ENCODE data around the gene FBLN1. TPM values are rescaled to one million over a fixed set of nuclear protein-coding genes. Genes with fewer than 3 reads are reported as not detected.

FBLN1 gene
- total RNA-seq, 6 experiments from 2014 or later, result 199 to 346 (median 326) TPM

DNA sequence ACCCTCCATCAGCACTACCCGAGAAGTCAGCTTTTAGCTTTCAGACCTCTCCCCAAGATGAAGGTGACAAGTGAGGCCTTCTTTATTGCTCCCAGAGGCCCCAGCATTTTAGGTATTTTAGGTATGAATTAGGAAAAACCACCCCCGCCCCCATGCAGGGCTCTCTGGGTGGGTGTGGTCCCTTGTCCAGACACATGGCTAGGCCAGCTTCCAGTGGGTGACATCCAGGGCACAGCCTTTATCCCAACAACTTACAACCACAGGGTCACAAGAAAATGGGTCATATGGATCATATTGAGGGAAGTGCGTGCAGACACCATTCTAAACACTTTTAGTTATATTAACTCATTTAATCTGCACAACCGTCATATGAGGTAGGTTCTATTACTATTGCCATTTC, 47.1 kb upstream of the FBLN1 start:
- peak overlapping the region; percentile 24; the same call in 1 of the 2 replicates for H3K4me3 Mint-ChIP-seq
- H3K27ac Mint-ChIP-seq, result peak overlapping the region; percentile 83
- H3K36me3 Mint-ChIP-seq (ENCODE audit: low read depth), result no peaks in the 10 kb centered on the region
- DNase-seq, result no peak
- peaks cover 63% of the 10 kb centered on the region for H3K4me1 Mint-ChIP-seq (ENCODE audit: low read depth)
- TF ChIP-seq, protein P1, sequence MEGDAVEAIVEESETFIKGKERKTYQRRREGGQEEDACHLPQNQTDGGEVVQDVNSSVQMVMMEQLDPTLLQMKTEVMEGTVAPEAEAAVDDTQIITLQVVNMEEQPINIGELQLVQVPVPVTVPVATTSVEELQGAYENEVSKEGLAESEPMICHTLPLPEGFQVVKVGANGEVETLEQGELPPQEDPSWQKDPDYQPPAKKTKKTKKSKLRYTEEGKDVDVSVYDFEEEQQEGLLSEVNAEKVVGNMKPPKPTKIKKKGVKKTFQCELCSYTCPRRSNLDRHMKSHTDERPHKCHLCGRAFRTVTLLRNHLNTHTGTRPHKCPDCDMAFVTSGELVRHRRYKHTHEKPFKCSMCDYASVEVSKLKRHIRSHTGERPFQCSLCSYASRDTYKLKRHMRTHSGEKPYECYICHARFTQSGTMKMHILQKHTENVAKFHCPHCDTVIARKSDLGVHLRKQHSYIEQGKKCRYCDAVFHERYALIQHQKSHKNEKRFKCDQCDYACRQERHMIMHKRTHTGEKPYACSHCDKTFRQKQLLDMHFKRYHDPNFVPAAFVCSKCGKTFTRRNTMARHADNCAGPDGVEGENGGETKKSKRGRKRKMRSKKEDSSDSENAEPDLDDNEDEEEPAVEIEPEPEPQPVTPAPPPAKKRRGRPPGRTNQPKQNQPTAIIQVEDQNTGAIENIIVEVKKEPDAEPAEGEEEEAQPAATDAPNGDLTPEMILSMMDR (IDR thresholded peaks at IDR 0.05), result no peak
- no peaks in the 10 kb centered on the region for H3K27me3 Mint-ChIP-seq (ENCODE audit: insufficient read depth)
- no peaks in the 10 kb centered on the region for H3K9me3 Mint-ChIP-seq

DNA sequence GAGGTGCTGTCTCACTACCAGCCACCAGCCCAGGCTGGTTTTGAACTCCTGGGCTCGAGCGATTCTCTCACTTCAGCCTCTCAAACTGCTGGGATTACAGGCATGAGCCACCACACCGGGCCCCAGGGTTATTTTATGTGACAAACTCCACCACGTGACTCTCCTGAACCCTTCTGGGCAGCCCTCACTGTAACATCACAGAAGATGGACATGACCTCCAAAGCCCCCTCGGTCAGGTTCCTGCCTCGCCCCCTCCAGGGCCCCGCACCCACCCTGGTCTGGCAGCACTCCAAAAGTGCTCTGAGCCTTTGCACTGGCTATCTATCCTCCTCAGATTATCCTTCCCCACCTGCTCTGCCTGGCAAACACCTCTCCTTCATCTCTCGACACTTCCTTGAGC, 45.9 kb upstream of the FBLN1 start:
- H3K27me3 Mint-ChIP-seq (ENCODE audit: insufficient read depth), result no peaks in the 10 kb centered on the region
- no peak overlapping the region for H3K27ac Mint-ChIP-seq
- TF ChIP-seq, protein P1 (IDR thresholded peaks at IDR 0.05), result no peak
- H3K4me1 Mint-ChIP-seq (ENCODE audit: low read depth), result peaks cover 55% of the 10 kb centered on the region
- no peak overlapping the region for H3K4me3 Mint-ChIP-seq
- no peak for DNase-seq
- H3K9me3 Mint-ChIP-seq, result no peaks in the 10 kb centered on the region
- no peaks in the 10 kb centered on the region for H3K36me3 Mint-ChIP-seq (ENCODE audit: low read depth)

DNA sequence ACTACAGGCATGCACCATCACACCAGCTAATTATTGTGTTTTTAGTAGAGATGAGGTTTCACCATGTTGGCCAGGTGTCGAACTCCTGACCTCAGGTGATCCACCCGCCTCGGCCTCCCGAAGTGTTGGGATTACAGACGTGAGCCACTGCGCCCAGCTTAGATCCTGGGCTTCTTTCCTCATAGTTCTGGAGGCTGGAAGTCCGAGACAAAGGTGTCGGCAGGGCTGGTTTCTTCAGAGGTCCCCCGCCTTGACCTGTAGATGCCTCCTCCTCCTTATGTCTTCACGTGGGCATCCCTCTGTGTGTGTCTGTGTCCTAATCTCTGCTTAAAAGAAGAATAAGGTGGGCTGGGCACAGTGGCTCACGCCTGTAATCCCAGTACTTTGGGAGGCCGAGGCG, 44.2 kb upstream of the FBLN1 start:
- Mint-ChIP-seq H3K9me3 (peaks cover 5% of the 10 kb centered on the region), H3K4me3 (no peak overlapping the region), H3K27ac (no peak overlapping the region), H3K36me3 (ENCODE audit: low read depth) (no peaks in the 10 kb centered on the region; the same call in 1 of the 2 replicates), H3K4me1 (ENCODE audit: low read depth) (peaks cover 41% of the 10 kb centered on the region), H3K27me3 (ENCODE audit: insufficient read depth) (no peaks in the 10 kb centered on the region)
- no peak for DNase-seq
- TF ChIP-seq, protein P1 (IDR thresholded peaks at IDR 0.05), result no peak

DNA sequence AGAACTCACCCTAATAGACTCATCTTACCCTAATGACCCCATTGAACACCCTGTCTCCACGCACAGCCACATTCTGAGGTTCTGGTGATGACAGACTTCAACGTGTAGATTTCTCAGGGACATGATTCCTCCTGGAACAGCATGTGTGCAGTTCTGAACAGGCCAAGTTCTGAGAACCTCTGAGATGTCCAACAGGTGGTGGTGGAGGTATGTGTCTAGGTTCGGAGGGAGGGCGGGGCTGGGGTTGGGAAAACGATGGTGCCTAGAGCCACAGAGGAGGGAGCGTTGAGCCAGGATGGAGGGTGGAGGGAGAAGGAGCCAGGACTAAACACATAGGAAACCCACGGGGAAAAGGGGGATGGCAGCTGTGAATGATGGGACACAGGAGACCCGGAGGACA, 43.4 kb upstream of the FBLN1 start:
- Mint-ChIP-seq H3K4me1 (ENCODE audit: low read depth) (peaks cover 34% of the 10 kb centered on the region), H3K27ac (no peak overlapping the region; the same call in 1 of the 2 replicates), H3K4me3 (no peak overlapping the region), H3K36me3 (ENCODE audit: low read depth) (peaks cover 5% of the 10 kb centered on the region), H3K9me3 (peaks cover 10% of the 10 kb centered on the region), H3K27me3 (ENCODE audit: insufficient read depth) (no peaks in the 10 kb centered on the region)
- DNase-seq, result no peak
- TF ChIP-seq, protein P1 (IDR thresholded peaks at IDR 0.05), result no peak

DNA sequence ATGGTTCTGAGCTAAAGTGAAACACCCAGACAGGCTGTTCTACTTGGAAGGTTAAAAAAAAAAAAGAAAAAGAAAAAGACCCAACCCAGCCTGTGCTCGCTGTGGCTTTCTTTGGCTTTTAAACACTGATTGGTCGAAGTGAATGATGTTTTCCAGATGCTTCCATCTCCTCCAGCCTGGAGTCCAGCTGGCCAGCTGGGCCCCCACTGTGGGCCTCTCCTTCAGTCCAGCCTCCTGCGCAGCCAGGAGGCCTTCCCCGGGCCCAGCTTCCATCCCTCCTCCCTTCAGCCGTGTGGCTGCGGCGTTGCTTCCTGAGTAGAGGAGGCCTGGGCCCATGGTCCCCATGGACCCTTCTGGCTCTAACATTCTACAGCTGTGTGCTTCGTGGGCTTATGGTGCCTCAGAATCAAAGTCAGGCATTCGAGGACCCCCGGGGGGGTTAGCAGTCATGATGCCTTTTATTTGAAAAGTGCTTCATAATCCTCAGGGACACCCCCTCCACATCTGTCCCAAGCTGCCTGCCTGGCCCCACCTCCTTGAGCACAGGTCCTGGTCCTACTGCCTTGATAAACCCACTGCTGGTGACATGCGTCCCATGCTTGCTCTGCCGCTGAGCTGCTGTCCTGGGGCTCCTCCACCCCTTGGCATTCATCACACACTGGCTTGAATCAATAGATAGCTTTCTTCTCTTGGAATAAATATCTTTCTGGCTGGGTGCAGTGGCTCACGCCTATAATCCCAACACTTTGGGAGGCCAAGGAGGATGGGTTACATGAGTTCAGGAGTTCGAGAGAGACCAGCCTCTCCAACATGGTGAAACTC, 42.2 kb upstream of the FBLN1 start:
- H3K4me1 Mint-ChIP-seq (ENCODE audit: low read depth), result peaks cover 22% of the 10 kb centered on the region
- no peaks in the 10 kb centered on the region for H3K27me3 Mint-ChIP-seq (ENCODE audit: insufficient read depth)
- peaks cover 13% of the 10 kb centered on the region for H3K36me3 Mint-ChIP-seq (ENCODE audit: low read depth)
- H3K27ac Mint-ChIP-seq, result no peak overlapping the region
- no peak overlapping the region for H3K4me3 Mint-ChIP-seq
- H3K9me3 Mint-ChIP-seq, result peaks cover 17% of the 10 kb centered on the region
- TF ChIP-seq, protein P1 (IDR thresholded peaks at IDR 0.05), result no peak
- DNase-seq, result no peak
